K562 (cell line): ENCODE results near the gene NT5DC1. TPM values are rescaled to one million over a fixed set of nuclear protein-coding genes. Genes with fewer than 3 reads are reported as not detected.

Experiments used
- ATAC-seq: fragments of 200-7000 bp; cut with Tn5 transposase; 3 replicates; pipeline ENCODE4 v1.9.1; 2020; ENCODE audit warnings: moderate library complexity
- BruUV-seq: library from RNA; stranded (reverse); fragments of 400-500 nt; replicated peaks from 2 replicates; lab custom pipeline; 2021; lab: Mats Ljungman, UMichigan
- CTCF ChIA-PET: fragments of 300-600 bp; formaldehyde crosslinking; extraction: SDS; loops from one replicate; lab custom pipeline; 2021; ENCODE audit warnings: low intra/inter-chr PET ratio; lab: Yijun Ruan, JAX
- POLR2A ChIA-PET: fragments of 300-600, 350-650 bp; sonication (Branson Sonifier 250); formaldehyde crosslinking; extraction: SDS; loops from one replicate; lab custom pipeline; 2021; ENCODE audit warnings: antibody characterized with exemption, inconsistent platforms; lab: Yijun Ruan, JAX
- DNase-seq, 4 experiments: peaks; one replicate each; pipeline versions ENCODE4 v3.0.0 to v3.0.0-alpha.2; 2011 to 2018; ENCODE audit warnings: low spot score in 3 of 4, mixed read lengths in 3 of 4; ENCODE audit errors: extremely low read depth in 1 of 4
- FAIRE-seq: peaks from 2 replicates; lab custom pipeline; 2011; peaks lifted over from hg19 to GRCh38; lab: Jason Lieb, UNC
- H2AFZ ChIP-seq: 2 replicates; pipeline ENCODE4 v1.6.0; 2011; ENCODE audit warnings: low read depth, low read length, control low read depth, inconsistent platforms
- H3K27ac ChIP-seq: fragments of 200-600 bp; 3 replicates; pipeline ENCODE4 v1.8.0; 2011; ENCODE audit warnings: low read depth, mild to moderate bottlenecking, control low read depth, inconsistent platforms, low read length, moderate library complexity, mixed read lengths; ENCODE audit errors: extremely low read depth
- H3K27me3 ChIP-seq, 2 experiments: fragments of 300-600 bp in 1 of 2; 2 replicates in 1 of 2; 3 replicates in 1 of 2; pipeline versions ENCODE4 v1.6.0 to v1.8.0; 2011; ENCODE audit warnings: inconsistent platforms in 2 of 2, low read length in 2 of 2, mild to moderate bottlenecking in 1 of 2, mixed read lengths in 1 of 2, moderate library complexity in 1 of 2; ENCODE audit not compliant: control insufficient read depth in 2 of 2, insufficient read depth in 2 of 2
- H3K36me3 ChIP-seq: fragments of 300-600 bp; 3 replicates; pipeline ENCODE4 v1.8.0; 2011; ENCODE audit warnings: mild to moderate bottlenecking, low read length, inconsistent platforms; ENCODE audit not compliant: control insufficient read depth, insufficient read depth
- H3K4me1 ChIP-seq, 2 experiments: fragments of 200-600 bp in 1 of 2; replicated peaks in 1 of 2; 2 replicates in 1 of 2; 3 replicates in 1 of 2; pipeline versions ENCODE4 v1.5.1 to v1.8.0; 2011; ENCODE audit warnings: inconsistent platforms in 2 of 2, low read length in 2 of 2, mild to moderate bottlenecking in 1 of 2, mixed read lengths in 1 of 2, moderate library complexity in 1 of 2; ENCODE audit not compliant: control insufficient read depth in 2 of 2, insufficient read depth in 2 of 2
- H3K4me2 ChIP-seq: 2 replicates; pipeline ENCODE4 v1.6.1; 2011; ENCODE audit warnings: low read length, control low read depth, inconsistent platforms, mixed read lengths; ENCODE audit not compliant: insufficient read depth
- H3K4me3 ChIP-seq: fragments of 200-600 bp; sonication (generic), shearing (Covaris generic); 2 replicates; pipeline ENCODE4 v1.5.1; 2016; ENCODE audit warnings: control low read depth, inconsistent platforms
- H3K79me2 ChIP-seq: fragments of 200-600 bp; 3 replicates; pipeline ENCODE4 v1.8.0; 2011; ENCODE audit warnings: low read length, inconsistent platforms; ENCODE audit not compliant: control insufficient read depth, insufficient read depth
- H3K9ac ChIP-seq, 2 experiments: 2 replicates each; pipeline versions ENCODE4 v1.6.0 to v1.6.1; 2011; ENCODE audit warnings: low read depth in 2 of 2, low read length in 2 of 2, control low read depth in 1 of 2, inconsistent platforms in 1 of 2, mild to moderate bottlenecking in 1 of 2, mixed read lengths in 1 of 2; ENCODE audit not compliant: insufficient read depth in 1 of 2
- H3K9me1 ChIP-seq: one replicate; pipeline ENCODE4 v1.6.0; 2011; ENCODE audit warnings: inconsistent platforms, mild to moderate bottlenecking, low read length, moderate library complexity; ENCODE audit not compliant: control insufficient read depth, insufficient read depth
- H3K9me3 ChIP-seq: replicated peaks from 2 replicates; pipeline ENCODE4 v1.5.1; 2011; ENCODE audit warnings: low read depth, low read length, inconsistent platforms; ENCODE audit not compliant: control insufficient read depth, insufficient read depth
- H4K20me1 ChIP-seq: replicated peaks from 2 replicates; pipeline ENCODE4 v1.6.1; 2011; ENCODE audit warnings: low read length, inconsistent platforms, mixed read lengths; ENCODE audit not compliant: control insufficient read depth, insufficient read depth
- C11orf30 ChIP-seq: fragments of 450-650 bp; IDR thresholded peaks from 2 replicates; pipeline ENCODE4 v1.6.1; 2016; ENCODE audit warnings: low read depth, mild to moderate bottlenecking
- CBX2 ChIP-seq: fragments of 200-600 bp; sonication (generic); IDR thresholded peaks from one replicate; pipeline ENCODE4 v1.6.1; 2012; ENCODE audit warnings: mild to moderate bottlenecking, low read length, inconsistent platforms; ENCODE audit not compliant: insufficient read depth, poor library complexity, severe bottlenecking
- NCOA1 ChIP-seq: fragments of 450-650 bp; IDR thresholded peaks from 2 replicates; pipeline ENCODE4 v1.6.1; 2016; ENCODE audit warnings: low read depth
- RBM39 ChIP-seq: fragments of 200-400 bp; formaldehyde crosslinking; optimal IDR thresholded peaks from 2 replicates; pipeline ENCODE3; 2018; ENCODE audit warnings: low read depth, low read length
- SIN3B ChIP-seq: fragments of 450-650 bp; IDR thresholded peaks from 2 replicates; pipeline ENCODE4 v1.6.1; 2017; ENCODE audit warnings: low read depth, mild to moderate bottlenecking, moderate library complexity
- SMARCA5 ChIP-seq: fragments of 450-650 bp; IDR thresholded peaks from 2 replicates; pipeline ENCODE4 v1.6.1; 2016
- SPI1 ChIP-seq: IDR thresholded peaks from 2 replicates; pipeline ENCODE4 v1.6.1; 2011; ENCODE audit warnings: low read depth, low read length, control low read depth, borderline replicate concordance
- ZNF586 ChIP-seq: fragments of 450-650 bp; formaldehyde crosslinking; conservative IDR thresholded peaks from 2 replicates; pipeline ENCODE4 v1.4.0; 2020; ENCODE audit warnings: mild to moderate bottlenecking, moderate library complexity
- WGBS: fragments of 100-300 bp; shearing (Covaris generic); methylation state at CpG from one replicate; pipeline ENCODE4 v1.1.6; 2016; ENCODE audit warnings: low coverage, mixed read lengths; ENCODE audit not compliant: insufficient coverage; ENCODE audit errors: missing lambda C conversion rate; 5-methylcytosine and 5-hydroxymethylcytosine counted together
- in situ Hi-C: fragments of 300-500 bp; cut with MboI; formaldehyde crosslinking; loops from 4 replicates; pipeline ENCODE4 v1.15.0; 2018; ENCODE audit warnings: inconsistent platforms, mixed read lengths
- intact Hi-C: fragments of 100-400 bp; cut with micrococcal nuclease; formaldehyde crosslinking; loops from 2 replicates; pipeline ENCODE4 v1.14.2; 2022
- polyA plus RNA-seq, 8 experiments: library from polyadenylated mRNA; depleted of rRNA in 4 of 8; stranded (reverse) in 5 of 8; unstranded in 3 of 8; fragments of >200 nt; fragmentation: Nextera tagmentation in 2 of 8; fragmentation: Illumina TruSeq in 1 of 8; extraction: Ambion mirVana in 2 of 8; extraction: Trizol in 1 of 8; gene quantifications; 2 replicates each; pipeline versions ENCODE4 v1.2.1 to v1.2.3, GENCODE V29; 2011 to 2014; ENCODE audit warnings: inconsistent platforms in 1 of 8, missing spikeins in 1 of 8
- total RNA-seq, 7 experiments: library from RNA; depleted of rRNA in 6 of 7; stranded (reverse); fragments of >200 nt in 6 of 7; fragmentation: Illumina TruSeq in 2 of 7; extraction: Trizol in 2 of 7; gene quantifications; 2 replicates each; pipeline versions ENCODE4 v1.2.1 to v1.2.3, GENCODE V29; 2011 to 2021; ENCODE audit warnings: low replicate concordance in 1 of 7
- TF ChIP-seq, protein P1 (sequence below), 2 experiments: fragments of 450-650 bp; IDR thresholded peaks; 2 replicates each; pipeline ENCODE4 v1.6.1; 2016
- TF ChIP-seq, protein P2 (sequence below): fragments of 250-450 bp; sonication (Bioruptor Pico); IDR thresholded peaks from 2 replicates; pipeline ENCODE4 v1.4.0; 2020; ENCODE audit warnings: mild to moderate bottlenecking

NT5DC1 gene
- total and polyA plus RNA-seq, 9 of the 15 experiments (the other 6 are each of a cell fraction or from before 2014, with no cell fraction given) = 4.9 to 28.5 (median 16.3) TPM

DNA sequence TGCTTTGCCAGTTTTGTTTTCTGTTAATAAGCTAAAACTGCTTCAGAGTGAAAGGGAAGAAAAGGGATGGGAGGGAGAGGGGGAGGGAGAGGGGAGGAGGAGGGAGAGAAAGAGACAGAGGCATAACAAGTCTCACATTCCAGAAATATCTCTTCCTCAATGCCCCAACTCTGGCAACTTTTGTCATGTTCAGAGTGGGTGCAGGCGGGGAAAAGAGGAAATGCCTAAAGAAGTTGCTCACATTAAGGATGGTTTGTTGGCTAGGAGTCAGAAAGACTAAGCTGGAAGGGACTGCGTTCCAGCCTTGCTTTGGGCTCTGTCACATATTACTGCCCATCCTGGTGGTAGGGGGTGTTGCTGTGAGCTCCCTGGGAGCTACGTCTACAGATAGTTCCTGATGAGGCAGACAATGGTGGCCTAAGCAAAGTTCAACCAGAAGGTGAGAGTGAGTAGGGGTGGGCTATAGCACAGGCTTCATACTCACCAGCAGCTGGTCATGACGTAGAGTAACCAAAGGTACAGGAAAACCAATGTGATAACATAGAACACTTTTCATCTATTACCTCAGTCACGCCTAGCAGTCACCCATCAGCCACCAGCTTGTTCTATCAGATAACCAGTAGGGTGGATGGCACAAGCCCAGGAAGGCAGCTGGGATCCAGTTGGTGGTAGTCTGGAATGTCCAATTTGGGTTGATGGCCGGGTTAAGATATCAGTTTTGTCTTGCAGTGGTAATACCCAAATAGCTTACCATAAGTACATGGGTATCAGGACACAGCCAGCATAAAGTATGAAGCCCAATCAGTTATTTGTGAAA, 151.1 kb downstream of the NT5DC1 start:
- Histone ChIP-seq H2AFZ (no peak overlapping the region), H3K79me2 (peaks cover 47% of the 10 kb centered on the region), H3K9ac (no peak overlapping the region; a peak in 1 of 4 replicates), H3K4me2 (peak overlapping the region; percentile 85), H3K4me3 (peak overlapping the region; percentile 7; the same call in 1 of the 2 replicates), H4K20me1 (peaks cover 4% of the 10 kb centered on the region; the same call in 1 of the 2 replicates), H3K9me3 (no peaks in the 10 kb centered on the region), H3K27me3 (no peaks in the 10 kb centered on the region), H3K36me3 (peaks cover 2% of the 10 kb centered on the region; the same call in 1 of the 3 replicates), H3K9me1 (no peaks in the 10 kb centered on the region), H3K27ac (no peak overlapping the region), H3K4me1 (peaks cover 6 to 14% of the 10 kb centered on the region in 2 experiments; a peak in 3 of 5 replicates)
- ChIA-PET CTCF (no interaction called here), POLR2A (interaction anchor here (0.9 to 1.4 kb wide), 3 partner anchors 28 to 213 kb away, joined by 3 to 4 read pairs (median 3); partner anchors contain the start of gene TSPYL1)
- TF ChIP-seq CBX2 = no peak
- TF ChIP-seq SPI1 = peak; percentile 78
- DNase-seq = peak in 1 of 4 experiments; percentile 10
- no TSS peak for BruUV-seq
- ATAC-seq = no peak
- WGBS = 46% methylated on average over 6 of the region's 6 CpGs
- in situ Hi-C loops (no loop called here), intact Hi-C loops (no loop called here)
- no peak for FAIRE-seq

DNA sequence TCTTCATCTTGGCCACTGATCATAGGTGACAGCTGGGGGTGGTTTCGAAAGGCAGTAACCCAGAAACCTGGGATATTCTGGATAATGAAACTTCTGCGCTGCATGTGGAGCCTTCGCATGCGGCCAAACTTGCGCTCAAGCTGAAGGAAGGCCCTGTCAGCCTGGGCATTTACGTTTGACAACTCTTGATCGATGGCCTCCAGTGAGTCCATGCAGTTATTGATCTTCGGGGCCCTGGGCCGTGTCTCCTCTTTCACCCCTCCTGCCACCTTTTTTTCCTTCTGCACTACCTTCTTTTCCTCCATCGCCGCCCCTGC, 152.5 kb downstream of the NT5DC1 start:
- ChIA-PET POLR2A (interaction anchor here (1.4 to 3.7 kb wide), 2 partner anchors 15 to 17 kb away, joined by 3 to 22 read pairs; no protein-coding TSS in a partner anchor), CTCF (no interaction called here)
- intact Hi-C loops = no loop called here
- peak; percentile 53; the same call in 1 of the 2 replicates for TF ChIP-seq SIN3B
- TF ChIP-seq, protein P1, sequence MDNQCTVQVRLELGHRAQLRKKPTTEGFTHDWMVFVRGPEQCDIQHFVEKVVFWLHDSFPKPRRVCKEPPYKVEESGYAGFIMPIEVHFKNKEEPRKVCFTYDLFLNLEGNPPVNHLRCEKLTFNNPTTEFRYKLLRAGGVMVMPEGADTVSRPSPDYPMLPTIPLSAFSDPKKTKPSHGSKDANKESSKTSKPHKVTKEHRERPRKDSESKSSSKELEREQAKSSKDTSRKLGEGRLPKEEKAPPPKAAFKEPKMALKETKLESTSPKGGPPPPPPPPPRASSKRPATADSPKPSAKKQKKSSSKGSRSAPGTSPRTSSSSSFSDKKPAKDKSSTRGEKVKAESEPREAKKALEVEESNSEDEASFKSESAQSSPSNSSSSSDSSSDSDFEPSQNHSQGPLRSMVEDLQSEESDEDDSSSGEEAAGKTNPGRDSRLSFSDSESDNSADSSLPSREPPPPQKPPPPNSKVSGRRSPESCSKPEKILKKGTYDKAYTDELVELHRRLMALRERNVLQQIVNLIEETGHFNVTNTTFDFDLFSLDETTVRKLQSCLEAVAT (IDR thresholded peaks at IDR 0.05) = peak in 1 of 2 experiments; percentile 47; a peak in 1 of 4 replicates
- TF ChIP-seq ZNF586 = no peak
- TF ChIP-seq SMARCA5 = no peak
- no peak for TF ChIP-seq NCOA1
- TF ChIP-seq RBM39 = no peak
- TF ChIP-seq, protein P2, sequence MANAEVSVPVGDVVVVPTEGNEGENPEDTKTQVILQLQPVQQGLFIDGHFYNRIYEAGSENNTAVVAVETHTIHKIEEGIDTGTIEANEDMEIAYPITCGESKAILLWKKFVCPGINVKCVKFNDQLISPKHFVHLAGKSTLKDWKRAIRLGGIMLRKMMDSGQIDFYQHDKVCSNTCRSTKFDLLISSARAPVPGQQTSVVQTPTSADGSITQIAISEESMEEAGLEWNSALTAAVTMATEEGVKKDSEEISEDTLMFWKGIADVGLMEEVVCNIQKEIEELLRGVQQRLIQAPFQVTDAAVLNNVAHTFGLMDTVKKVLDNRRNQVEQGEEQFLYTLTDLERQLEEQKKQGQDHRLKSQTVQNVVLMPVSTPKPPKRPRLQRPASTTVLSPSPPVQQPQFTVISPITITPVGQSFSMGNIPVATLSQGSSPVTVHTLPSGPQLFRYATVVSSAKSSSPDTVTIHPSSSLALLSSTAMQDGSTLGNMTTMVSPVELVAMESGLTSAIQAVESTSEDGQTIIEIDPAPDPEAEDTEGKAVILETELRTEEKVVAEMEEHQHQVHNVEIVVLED (CRISPR knock-in tag) = no peak
- TF ChIP-seq C11orf30 = no peak

More for the DNA sequence above, 152.5 kb downstream of the NT5DC1 start:
- Histone ChIP-seq H3K27ac (peak overlapping the region; percentile 31; the same call in 2 of the 3 replicates), H3K27me3 (no peaks in the 10 kb centered on the region), H3K36me3 (peaks cover 2% of the 10 kb centered on the region; the same call in 1 of the 3 replicates), H4K20me1 (peaks cover 4% of the 10 kb centered on the region; the same call in 1 of the 2 replicates), H3K4me2 (peak overlapping the region; percentile 85), H3K9ac (peak overlapping the region; percentile 89 to 91), H2AFZ (peak overlapping the region; percentile 88), H3K9me3 (no peaks in the 10 kb centered on the region), H3K9me1 (no peaks in the 10 kb centered on the region), H3K79me2 (peaks cover 47% of the 10 kb centered on the region), H3K4me1 (peaks cover 6 to 14% of the 10 kb centered on the region in 2 experiments; a peak in 3 of 5 replicates), H3K4me3 (peak overlapping the region; percentile 71)
- TSS peak; percentile 51 for BruUV-seq
- DNase-seq = no peak
- ATAC-seq = no peak
- in situ Hi-C loops = no loop called here
- WGBS = 35% methylated on average over 8 of the region's 11 CpGs
- no peak for FAIRE-seq
